ENCODE data around the gene SPIN1. TPM values are rescaled to one million over a fixed set of nuclear protein-coding genes. Genes with fewer than 3 reads are reported as not detected.

SPIN1 gene
- total RNA-seq, 1 experiment from 2014 or later: 123 TPM

DNA sequence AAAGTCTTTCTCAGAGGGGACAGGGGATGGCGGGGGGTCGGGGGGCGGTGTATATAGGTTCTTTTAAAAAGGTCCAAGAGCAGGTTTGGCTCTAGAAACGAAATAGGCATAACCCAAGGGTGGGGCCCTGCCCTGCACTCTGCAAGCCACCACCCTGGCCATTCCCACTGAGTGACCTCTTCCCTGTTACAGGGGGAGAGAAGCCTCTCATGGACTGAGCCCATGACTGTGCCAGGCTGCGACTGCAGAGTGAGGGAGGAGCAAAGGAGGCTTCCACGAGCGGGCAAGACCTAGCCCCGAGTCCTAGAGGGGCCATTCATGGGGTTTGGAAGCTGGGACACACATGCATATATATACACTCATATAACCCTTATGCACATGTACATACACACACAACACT lies 136.7 kb downstream of the SPIN1 start:
- Mint-ChIP-seq H3K27ac (no peak overlapping the region), H3K4me3 (no peak overlapping the region)

DNA sequence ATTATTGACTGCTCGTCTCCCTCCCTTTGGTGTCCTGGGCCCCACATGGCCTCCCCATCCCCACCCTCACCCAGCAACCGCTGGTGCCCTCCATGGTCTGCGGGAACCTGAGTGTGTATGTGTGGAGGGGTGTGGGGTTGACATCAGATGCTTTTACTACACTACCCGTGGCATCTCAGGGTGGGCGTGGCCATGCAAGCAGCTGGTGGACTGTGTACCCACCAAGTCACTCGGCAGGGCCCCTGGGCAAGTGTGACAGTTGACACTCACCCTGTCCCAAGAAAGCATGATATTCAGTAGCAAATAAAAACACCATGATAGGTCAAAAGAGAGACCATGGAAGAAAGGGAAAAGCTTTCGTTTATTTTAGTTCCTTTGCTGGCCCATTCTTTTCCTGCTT lies 139.4 kb downstream of the SPIN1 start:
- Mint-ChIP-seq H3K4me3 (no peak overlapping the region), H3K4me1 (peaks cover 35% of the 10 kb centered on the region), H3K27ac (no peak overlapping the region), H3K27me3 (ENCODE audit: low read depth) (peaks cover 4% of the 10 kb centered on the region), H3K36me3 (no peaks in the 10 kb centered on the region), H3K9me3 (no peaks in the 10 kb centered on the region)
- no peak for ATAC-seq
- DNase-seq (ENCODE audit: low spot score): no peak
- CTCF ChIA-PET: no interaction called here
- POLR2A ChIA-PET: no interaction called here
- no peak for TF ChIP-seq RELA (CRISPR knock-in tag; IDR thresholded peaks at IDR 0.05; ENCODE audit: borderline replicate concordance)

More for the DNA sequence above, 136.7 kb downstream of the SPIN1 start:
- Mint-ChIP-seq H3K36me3 (no peaks in the 10 kb centered on the region), H3K9me3 (no peaks in the 10 kb centered on the region), H3K4me1 (peaks cover 35% of the 10 kb centered on the region), H3K27me3 (ENCODE audit: low read depth) (peaks cover 3% of the 10 kb centered on the region; the same call in 1 of the 2 replicates)
- no peak for ATAC-seq
- ChIA-PET POLR2A (no interaction called here), CTCF (interaction anchor here (1.0 kb wide), 1 partner anchor 81 kb away, joined by 3 read pairs; no protein-coding TSS in a partner anchor)
- no peak for TF ChIP-seq NFYB (CRISPR knock-in tag; conservative IDR thresholded peaks at IDR 0.05; ENCODE audit: low read depth)
- TF ChIP-seq ZNF416 (CRISPR knock-in tag; IDR thresholded peaks at IDR 0.05): no peak
- TF ChIP-seq FOXK1 (CRISPR knock-in tag; IDR thresholded peaks at IDR 0.05): no peak
- TF ChIP-seq ZNF232 (CRISPR knock-in tag; IDR thresholded peaks at IDR 0.05): no peak
- TF ChIP-seq SP1 (CRISPR knock-in tag; conservative IDR thresholded peaks at IDR 0.05): no peak
- TF ChIP-seq, protein P1, sequence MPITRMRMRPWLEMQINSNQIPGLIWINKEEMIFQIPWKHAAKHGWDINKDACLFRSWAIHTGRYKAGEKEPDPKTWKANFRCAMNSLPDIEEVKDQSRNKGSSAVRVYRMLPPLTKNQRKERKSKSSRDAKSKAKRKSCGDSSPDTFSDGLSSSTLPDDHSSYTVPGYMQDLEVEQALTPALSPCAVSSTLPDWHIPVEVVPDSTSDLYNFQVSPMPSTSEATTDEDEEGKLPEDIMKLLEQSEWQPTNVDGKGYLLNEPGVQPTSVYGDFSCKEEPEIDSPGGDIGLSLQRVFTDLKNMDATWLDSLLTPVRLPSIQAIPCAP (CRISPR knock-in tag; IDR thresholded peaks at IDR 0.05): no peak
- TF ChIP-seq, protein P2, sequence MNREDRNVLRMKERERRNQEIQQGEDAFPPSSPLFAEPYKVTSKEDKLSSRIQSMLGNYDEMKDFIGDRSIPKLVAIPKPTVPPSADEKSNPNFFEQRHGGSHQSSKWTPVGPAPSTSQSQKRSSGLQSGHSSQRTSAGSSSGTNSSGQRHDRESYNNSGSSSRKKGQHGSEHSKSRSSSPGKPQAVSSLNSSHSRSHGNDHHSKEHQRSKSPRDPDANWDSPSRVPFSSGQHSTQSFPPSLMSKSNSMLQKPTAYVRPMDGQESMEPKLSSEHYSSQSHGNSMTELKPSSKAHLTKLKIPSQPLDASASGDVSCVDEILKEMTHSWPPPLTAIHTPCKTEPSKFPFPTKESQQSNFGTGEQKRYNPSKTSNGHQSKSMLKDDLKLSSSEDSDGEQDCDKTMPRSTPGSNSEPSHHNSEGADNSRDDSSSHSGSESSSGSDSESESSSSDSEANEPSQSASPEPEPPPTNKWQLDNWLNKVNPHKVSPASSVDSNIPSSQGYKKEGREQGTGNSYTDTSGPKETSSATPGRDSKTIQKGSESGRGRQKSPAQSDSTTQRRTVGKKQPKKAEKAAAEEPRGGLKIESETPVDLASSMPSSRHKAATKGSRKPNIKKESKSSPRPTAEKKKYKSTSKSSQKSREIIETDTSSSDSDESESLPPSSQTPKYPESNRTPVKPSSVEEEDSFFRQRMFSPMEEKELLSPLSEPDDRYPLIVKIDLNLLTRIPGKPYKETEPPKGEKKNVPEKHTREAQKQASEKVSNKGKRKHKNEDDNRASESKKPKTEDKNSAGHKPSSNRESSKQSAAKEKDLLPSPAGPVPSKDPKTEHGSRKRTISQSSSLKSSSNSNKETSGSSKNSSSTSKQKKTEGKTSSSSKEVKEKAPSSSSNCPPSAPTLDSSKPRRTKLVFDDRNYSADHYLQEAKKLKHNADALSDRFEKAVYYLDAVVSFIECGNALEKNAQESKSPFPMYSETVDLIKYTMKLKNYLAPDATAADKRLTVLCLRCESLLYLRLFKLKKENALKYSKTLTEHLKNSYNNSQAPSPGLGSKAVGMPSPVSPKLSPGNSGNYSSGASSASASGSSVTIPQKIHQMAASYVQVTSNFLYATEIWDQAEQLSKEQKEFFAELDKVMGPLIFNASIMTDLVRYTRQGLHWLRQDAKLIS (CRISPR knock-in tag; IDR thresholded peaks at IDR 0.05; ENCODE audit: borderline replicate concordance): no peak
- TF ChIP-seq, protein P3, sequence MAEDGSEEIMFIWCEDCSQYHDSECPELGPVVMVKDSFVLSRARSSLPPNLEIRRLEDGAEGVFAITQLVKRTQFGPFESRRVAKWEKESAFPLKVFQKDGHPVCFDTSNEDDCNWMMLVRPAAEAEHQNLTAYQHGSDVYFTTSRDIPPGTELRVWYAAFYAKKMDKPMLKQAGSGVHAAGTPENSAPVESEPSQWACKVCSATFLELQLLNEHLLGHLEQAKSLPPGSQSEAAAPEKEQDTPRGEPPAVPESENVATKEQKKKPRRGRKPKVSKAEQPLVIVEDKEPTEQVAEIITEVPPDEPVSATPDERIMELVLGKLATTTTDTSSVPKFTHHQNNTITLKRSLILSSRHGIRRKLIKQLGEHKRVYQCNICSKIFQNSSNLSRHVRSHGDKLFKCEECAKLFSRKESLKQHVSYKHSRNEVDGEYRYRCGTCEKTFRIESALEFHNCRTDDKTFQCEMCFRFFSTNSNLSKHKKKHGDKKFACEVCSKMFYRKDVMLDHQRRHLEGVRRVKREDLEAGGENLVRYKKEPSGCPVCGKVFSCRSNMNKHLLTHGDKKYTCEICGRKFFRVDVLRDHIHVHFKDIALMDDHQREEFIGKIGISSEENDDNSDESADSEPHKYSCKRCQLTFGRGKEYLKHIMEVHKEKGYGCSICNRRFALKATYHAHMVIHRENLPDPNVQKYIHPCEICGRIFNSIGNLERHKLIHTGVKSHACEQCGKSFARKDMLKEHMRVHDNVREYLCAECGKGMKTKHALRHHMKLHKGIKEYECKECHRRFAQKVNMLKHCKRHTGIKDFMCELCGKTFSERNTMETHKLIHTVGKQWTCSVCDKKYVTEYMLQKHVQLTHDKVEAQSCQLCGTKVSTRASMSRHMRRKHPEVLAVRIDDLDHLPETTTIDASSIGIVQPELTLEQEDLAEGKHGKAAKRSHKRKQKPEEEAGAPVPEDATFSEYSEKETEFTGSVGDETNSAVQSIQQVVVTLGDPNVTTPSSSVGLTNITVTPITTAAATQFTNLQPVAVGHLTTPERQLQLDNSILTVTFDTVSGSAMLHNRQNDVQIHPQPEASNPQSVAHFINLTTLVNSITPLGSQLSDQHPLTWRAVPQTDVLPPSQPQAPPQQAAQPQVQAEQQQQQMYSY (CRISPR knock-in tag; IDR thresholded peaks at IDR 0.05): no peak
- TF ChIP-seq FOXP1 (CRISPR knock-in tag; IDR thresholded peaks at IDR 0.05; ENCODE audit: borderline replicate concordance): no peak
- no peak for TF ChIP-seq EMX1 (CRISPR knock-in tag; IDR thresholded peaks at IDR 0.05)
- TF ChIP-seq MXD4 (CRISPR knock-in tag; IDR thresholded peaks at IDR 0.05; ENCODE audit: borderline replicate concordance): no peak
- TF ChIP-seq RORB (CRISPR knock-in tag; IDR thresholded peaks at IDR 0.05): no peak
- TF ChIP-seq JUN (CRISPR knock-in tag; IDR thresholded peaks at IDR 0.05): no peak
- TF ChIP-seq ESRRA (CRISPR knock-in tag; IDR thresholded peaks at IDR 0.05; ENCODE audit: borderline replicate concordance): no peak
- TF ChIP-seq, protein P4, sequence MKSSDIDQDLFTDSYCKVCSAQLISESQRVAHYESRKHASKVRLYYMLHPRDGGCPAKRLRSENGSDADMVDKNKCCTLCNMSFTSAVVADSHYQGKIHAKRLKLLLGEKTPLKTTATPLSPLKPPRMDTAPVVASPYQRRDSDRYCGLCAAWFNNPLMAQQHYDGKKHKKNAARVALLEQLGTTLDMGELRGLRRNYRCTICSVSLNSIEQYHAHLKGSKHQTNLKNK (CRISPR knock-in tag; IDR thresholded peaks at IDR 0.05): no peak
- TF ChIP-seq GTF2I (CRISPR knock-in tag; conservative IDR thresholded peaks at IDR 0.05): no peak
- DNase-seq (ENCODE audit: low spot score): no peak

Other genes starting within 250 kb of the SPIN1 start
- gene SPATA31C2, start 250.0 kb upstream of the SPIN1 start, total RNA-seq (2021): 0.04 to 0.09 TPM (median 0.05 TPM) in 3 replicates
- gene NXNL2, start 146.7 kb downstream of the SPIN1 start, total RNA-seq (2021): 1.9 to 2.3 TPM (median 2.2 TPM) in 3 replicates

Data from WTC11 (cell line).